SK-N-SH (cell line): ENCODE results near the gene SLC2A4. TPM values are rescaled to one million over a fixed set of nuclear protein-coding genes. Genes with fewer than 3 reads are reported as not detected.

ENCODE experiments used
- polyA plus RNA-seq, 3 experiments: library from polyadenylated mRNA; depleted of rRNA; stranded (reverse); fragments of >200 nt; gene quantifications; 2 replicates each; pipeline ENCODE4 v1.2.3, GENCODE V29; 2012
- small RNA-seq, 7 experiments: library from RNA; depleted of rRNA; stranded (forward); fragments of <200 nt; gene quantifications; one replicate each; pipeline ENCODE3, GENCODE V24; 2012

Gene SLC2A4
- polyA plus RNA-seq, 1 of the 3 experiments (the other 2 are of a cell fraction), result 0.44 TPM

Small RNA genes within 50 kb of the gene (small RNA-seq; reads per million reads assigned to genes)
- gene AC026954.2 (0 to 0.13 (median 0) reads per million in 7 experiments), gene RF00019 (0 reads per million in 7 experiments)

Other genes starting within 250 kb of the SLC2A4 start
- 2.5 and 3.9 TPM in 2 replicates for gene SLC16A13, start 245.7 kb upstream of the SLC2A4 start, polyA plus RNA-seq (2012; rRNA removed)
- 0.12 and 0.18 TPM in 2 replicates for gene SLC16A11, start 237.6 kb upstream of the SLC2A4 start, polyA plus RNA-seq (2012; rRNA removed)
- gene CLEC10A, start 201.5 kb upstream of the SLC2A4 start, polyA plus RNA-seq (2012; rRNA removed), result not detected in 2 replicates
- gene ASGR2, start 166.9 kb upstream of the SLC2A4 start, polyA plus RNA-seq (2012; rRNA removed), result not detected in 2 replicates
- 2.0 and 2.1 TPM in 2 replicates for gene ASGR1, start 102.3 kb upstream of the SLC2A4 start, polyA plus RNA-seq (2012; rRNA removed)
- gene DLG4, start 61.9 kb upstream of the SLC2A4 start, polyA plus RNA-seq (2012; rRNA removed), result 22.1 and 30.5 TPM in 2 replicates
- gene ACADVL, start 61.8 kb upstream of the SLC2A4 start, polyA plus RNA-seq (2012; rRNA removed), result 635 and 796 TPM in 2 replicates
- gene DVL2, start 47.2 kb upstream of the SLC2A4 start, polyA plus RNA-seq (2012; rRNA removed), result 6.9 and 8.3 TPM in 2 replicates
- gene PHF23, start 42.3 kb upstream of the SLC2A4 start, polyA plus RNA-seq (2012; rRNA removed), result 53.3 and 58.5 TPM in 2 replicates
- gene GABARAP, start 39.3 kb upstream of the SLC2A4 start, polyA plus RNA-seq (2012; rRNA removed), result 585 and 637 TPM in 2 replicates
- gene CTDNEP1, start 30.0 kb upstream of the SLC2A4 start, polyA plus RNA-seq (2012; rRNA removed), result 111 and 124 TPM in 2 replicates
- gene ELP5, start 29.5 kb upstream of the SLC2A4 start, polyA plus RNA-seq (2012; rRNA removed), result 45.4 and 52.1 TPM in 2 replicates
- 2.9 and 5.0 TPM in 2 replicates for gene CLDN7, start 19.2 kb upstream of the SLC2A4 start, polyA plus RNA-seq (2012; rRNA removed)
- 0.36 and 0.54 TPM in 2 replicates for gene YBX2, start 12.9 kb downstream of the SLC2A4 start, polyA plus RNA-seq (2012; rRNA removed)
- 711 and 971 TPM in 2 replicates for gene EIF5A, start 25.9 kb downstream of the SLC2A4 start, polyA plus RNA-seq (2012; rRNA removed)
- gene GPS2, start 33.6 kb downstream of the SLC2A4 start, polyA plus RNA-seq (2012; rRNA removed), result 67.0 and 102 TPM in 2 replicates
- 20.7 and 22.1 TPM in 2 replicates for gene NEURL4, start 47.6 kb downstream of the SLC2A4 start, polyA plus RNA-seq (2012; rRNA removed)
- gene ACAP1, start 54.8 kb downstream of the SLC2A4 start, polyA plus RNA-seq (2012; rRNA removed), result 0.71 and 6.4 TPM in 2 replicates
- 9.5 and 12.1 TPM in 2 replicates for gene KCTD11, start 70.4 kb downstream of the SLC2A4 start, polyA plus RNA-seq (2012; rRNA removed)
- gene TMEM95, start 73.4 kb downstream of the SLC2A4 start, polyA plus RNA-seq (2012; rRNA removed), result not detected in 2 replicates
- gene TNK1, start 99.4 kb downstream of the SLC2A4 start, polyA plus RNA-seq (2012; rRNA removed), result 0.64 and 0.75 TPM in 2 replicates
- gene PLSCR3, start 112.8 kb downstream of the SLC2A4 start, polyA plus RNA-seq (2012; rRNA removed), result 72.0 and 95.0 TPM in 2 replicates
- 114 and 213 TPM in 2 replicates for gene TMEM256, start 122.4 kb downstream of the SLC2A4 start, polyA plus RNA-seq (2012; rRNA removed)
- 16.8 and 29.9 TPM in 2 replicates for gene NLGN2, start 126.1 kb downstream of the SLC2A4 start, polyA plus RNA-seq (2012; rRNA removed)
- gene SPEM1, start 138.6 kb downstream of the SLC2A4 start, polyA plus RNA-seq (2012; rRNA removed), result not detected in 2 replicates
- gene SPEM2, start 143.9 kb downstream of the SLC2A4 start, polyA plus RNA-seq (2012; rRNA removed), result not detected in 2 replicates
- not detected in 2 replicates for gene SPEM3, start 147.1 kb downstream of the SLC2A4 start, polyA plus RNA-seq (2012; rRNA removed)
- gene TMEM102, start 153.7 kb downstream of the SLC2A4 start, polyA plus RNA-seq (2012; rRNA removed), result 6.5 and 6.6 TPM in 2 replicates
- 1.9 and 2.5 TPM in 2 replicates for gene FGF11, start 157.8 kb downstream of the SLC2A4 start, polyA plus RNA-seq (2012; rRNA removed)
- 26.8 and 29.7 TPM in 2 replicates for gene CHRNB1, start 163.3 kb downstream of the SLC2A4 start, polyA plus RNA-seq (2012; rRNA removed)
- 11.4 and 12.8 TPM in 2 replicates for gene ZBTB4, start 197.9 kb downstream of the SLC2A4 start, polyA plus RNA-seq (2012; rRNA removed)
- not detected in 2 replicates for gene SLC35G6, start 199.7 kb downstream of the SLC2A4 start, polyA plus RNA-seq (2012; rRNA removed)
- 19.0 and 37.3 TPM in 2 replicates for gene POLR2A, start 202.6 kb downstream of the SLC2A4 start, polyA plus RNA-seq (2012; rRNA removed)